HepG2 (cell line): ENCODE results near the gene TBL3. TPM values are rescaled to one million over a fixed set of nuclear protein-coding genes. Genes with fewer than 3 reads are reported as not detected.
A peak's percentile ranks its signal among the peaks of the same experiment; 100 is the strongest.

Experiments
- ATF1 ChIP-seq: IDR thresholded peaks from 2 replicates; pipeline ENCODE4 v1.6.1; 2016; ENCODE audit warnings: mild to moderate bottlenecking, control low read depth
- ELF4 ChIP-seq: sonication (generic); formaldehyde crosslinking; IDR thresholded peaks from 2 replicates; pipeline ENCODE4 v1.5.0; 2020; ENCODE audit warnings: missing genetic modification reagents, mild to moderate bottlenecking, moderate library complexity, borderline replicate concordance
- GPBP1L1 ChIP-seq: sonication (generic); formaldehyde crosslinking; IDR thresholded peaks from 2 replicates; pipeline ENCODE4 v1.5.0; 2020; ENCODE audit warnings: mild to moderate bottlenecking, missing genetic modification reagents
- MAFG ChIP-seq: sonication (generic); formaldehyde crosslinking; IDR thresholded peaks from 2 replicates; pipeline ENCODE4 v1.5.1; 2020; ENCODE audit warnings: mild to moderate bottlenecking, missing genetic modification reagents
- NCOA5 ChIP-seq: sonication (generic); formaldehyde crosslinking; IDR thresholded peaks from 2 replicates; pipeline ENCODE4 v1.4.0; 2020; ENCODE audit warnings: missing genetic modification reagents
- NFYB ChIP-seq: sonication (generic); formaldehyde crosslinking; IDR thresholded peaks from 2 replicates; pipeline ENCODE4 v1.4.0; 2020; ENCODE audit warnings: missing genetic modification reagents
- SNRNP70 ChIP-seq: fragments of 200-400 bp; formaldehyde crosslinking; IDR thresholded peaks from 2 replicates; pipeline ENCODE4 v1.6.1; 2017; ENCODE audit warnings: mild to moderate bottlenecking, low read depth, low read length, moderate library complexity
- THAP7 ChIP-seq: sonication (generic); formaldehyde crosslinking; IDR thresholded peaks from 2 replicates; pipeline ENCODE4 v1.8.1; 2023; ENCODE audit warnings: mild to moderate bottlenecking, missing genetic modification reagents
- ZBTB21 ChIP-seq: sonication (generic); formaldehyde crosslinking; IDR thresholded peaks from 2 replicates; pipeline ENCODE4 v1.4.0; 2020; ENCODE audit warnings: missing genetic modification reagents
- ZBTB34 ChIP-seq: sonication (generic); formaldehyde crosslinking; IDR thresholded peaks from 2 replicates; pipeline ENCODE4 v1.8.0; 2022; ENCODE audit warnings: mild to moderate bottlenecking, missing genetic modification reagents
- ZFP82 ChIP-seq: sonication (generic); formaldehyde crosslinking; IDR thresholded peaks from 2 replicates; pipeline ENCODE4 v1.5.1; 2020; ENCODE audit warnings: mild to moderate bottlenecking, missing genetic modification reagents, borderline replicate concordance
- ZNF207 ChIP-seq: fragments of 450-650 bp; IDR thresholded peaks from 2 replicates; pipeline ENCODE4 v1.6.1; 2016; ENCODE audit warnings: antibody characterized with exemption, borderline replicate concordance
- ZNF382 ChIP-seq: sonication (generic); formaldehyde crosslinking; IDR thresholded peaks from 2 replicates; pipeline ENCODE4 v1.5.0; 2020; ENCODE audit warnings: missing genetic modification reagents, mild to moderate bottlenecking, borderline replicate concordance
- ZNF550 ChIP-seq: sonication (generic); formaldehyde crosslinking; IDR thresholded peaks from 2 replicates; pipeline ENCODE4 v1.4.0; 2020; ENCODE audit warnings: mild to moderate bottlenecking, missing genetic modification reagents, borderline replicate concordance
- ZNF737 ChIP-seq: sonication (generic); formaldehyde crosslinking; IDR thresholded peaks from 2 replicates; pipeline ENCODE4 v1.5.0; 2020; ENCODE audit warnings: missing genetic modification reagents, mild to moderate bottlenecking, borderline replicate concordance
- ZNF788 ChIP-seq: sonication (generic); formaldehyde crosslinking; IDR thresholded peaks from 2 replicates; pipeline ENCODE4 v1.5.0; 2020; ENCODE audit warnings: mild to moderate bottlenecking, missing genetic modification reagents, borderline replicate concordance
- ZSCAN12 ChIP-seq: sonication (generic); formaldehyde crosslinking; IDR thresholded peaks from 2 replicates; pipeline ENCODE4 v1.9.0; 2021; ENCODE audit warnings: mild to moderate bottlenecking, missing genetic modification reagents
- ZSCAN29 ChIP-seq: sonication (generic); formaldehyde crosslinking; conservative IDR thresholded peaks from 2 replicates; pipeline ENCODE4 v1.4.0; 2020; ENCODE audit warnings: mild to moderate bottlenecking, missing genetic modification reagents
- polyA plus RNA-seq, 8 experiments: library from polyadenylated mRNA; depleted of rRNA in 3 of 8; stranded (reverse) in 7 of 8; unstranded in 1 of 8; fragments of >200 nt; fragmentation: Illumina TruSeq in 4 of 8; extraction: Trizol in 4 of 8; gene quantifications; 2 replicates each; pipeline versions ENCODE4 v1.2.1 to v1.2.3, GENCODE V29; 2011 to 2016; ENCODE audit warnings: low read depth in 4 of 8, missing spikeins in 1 of 8, mixed read lengths in 1 of 8; ENCODE audit not compliant: insufficient read depth in 1 of 8
- total RNA-seq, 5 experiments: library from RNA; depleted of rRNA; stranded (reverse); fragments of >200 nt; fragmentation: Illumina TruSeq; extraction: Trizol; gene quantifications; 2 replicates each; pipeline ENCODE4 v1.2.3, GENCODE V29; 2016; ENCODE audit warnings: low read depth in 1 of 5
- TF ChIP-seq, protein P1 (sequence below): sonication (generic); formaldehyde crosslinking; conservative IDR thresholded peaks from 2 replicates; pipeline ENCODE4 v1.4.0; 2020; ENCODE audit warnings: missing genetic modification reagents
- TF ChIP-seq, protein P2 (sequence below): sonication (generic); formaldehyde crosslinking; IDR thresholded peaks from 2 replicates; pipeline ENCODE4 v1.9.0; 2021; ENCODE audit warnings: missing genetic modification reagents, borderline replicate concordance

Gene TBL3
- total and polyA plus RNA-seq, 2 of the 13 experiments (the other 11 are each of a cell fraction or from before 2014, with no cell fraction given) = 16.8 to 38.0 TPM

DNA sequence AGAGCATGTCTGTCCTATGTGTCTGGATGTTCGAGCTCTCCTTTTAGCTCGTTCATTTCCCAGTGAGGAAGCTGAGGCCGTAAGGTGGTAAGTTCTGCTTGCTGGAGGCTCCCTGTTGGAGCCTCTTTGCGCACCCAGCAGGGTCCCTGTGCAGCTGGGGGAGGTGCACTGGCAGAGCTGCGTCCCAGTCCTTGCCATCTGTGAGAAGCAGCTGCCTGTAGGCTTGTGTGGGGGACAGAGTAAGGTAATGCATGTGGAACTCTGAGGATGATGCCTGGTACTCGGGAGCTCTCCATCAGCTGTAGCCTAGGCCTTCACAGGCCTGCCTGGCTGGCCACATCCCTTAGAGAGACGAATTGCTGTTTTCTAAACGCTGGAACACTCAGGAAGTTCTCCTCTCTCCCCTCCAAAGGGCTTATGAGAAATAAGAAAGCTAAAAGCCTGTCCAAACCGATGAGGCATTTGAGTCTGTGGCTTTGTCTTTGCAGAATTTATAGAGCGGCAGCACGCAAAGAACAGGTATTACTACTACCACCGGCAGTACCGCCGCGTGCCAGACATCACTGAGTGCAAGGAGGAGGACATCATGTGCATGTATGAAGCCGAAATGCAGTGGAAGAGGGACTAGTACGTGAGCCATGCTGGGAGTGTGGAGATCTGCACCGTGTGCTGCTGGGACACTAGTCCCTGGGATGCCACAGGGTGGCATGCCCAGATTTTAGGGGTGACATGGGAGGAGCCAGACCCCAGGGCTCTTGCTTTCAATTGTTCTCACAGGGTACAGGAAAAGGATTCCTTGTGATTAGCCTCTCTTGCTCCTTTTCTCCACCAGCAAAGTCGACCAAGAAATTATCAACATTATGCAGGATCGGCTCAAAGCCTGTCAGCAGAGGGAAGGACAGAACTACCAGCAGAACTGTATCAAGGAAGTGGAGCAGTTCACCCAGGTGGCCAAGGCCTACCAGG, 10.9 kb upstream of the TBL3 start (continued):
- TF ChIP-seq THAP7 (CRISPR knock-in tag) (no peak), SNRNP70 (no peak), ZNF788 (peak; percentile 39; the same call in 1 of the 2 replicates), GPBP1L1 (no peak), ZSCAN12 (no peak), NFYB (no peak), ATF1 (no peak), ZBTB34 (CRISPR knock-in tag) (no peak), ELF4 (CRISPR knock-in tag) (no peak), ZBTB21 (CRISPR knock-in tag) (no peak), ZNF550 (CRISPR knock-in tag) (no peak), ZSCAN29 (no peak), NCOA5 (CRISPR knock-in tag) (no peak), ZNF737 (CRISPR knock-in tag) (no peak), MAFG (CRISPR knock-in tag) (no peak), ZNF207 (no peak), ZNF382 (no peak), ZFP82 (no peak)
- TF ChIP-seq, protein P1, sequence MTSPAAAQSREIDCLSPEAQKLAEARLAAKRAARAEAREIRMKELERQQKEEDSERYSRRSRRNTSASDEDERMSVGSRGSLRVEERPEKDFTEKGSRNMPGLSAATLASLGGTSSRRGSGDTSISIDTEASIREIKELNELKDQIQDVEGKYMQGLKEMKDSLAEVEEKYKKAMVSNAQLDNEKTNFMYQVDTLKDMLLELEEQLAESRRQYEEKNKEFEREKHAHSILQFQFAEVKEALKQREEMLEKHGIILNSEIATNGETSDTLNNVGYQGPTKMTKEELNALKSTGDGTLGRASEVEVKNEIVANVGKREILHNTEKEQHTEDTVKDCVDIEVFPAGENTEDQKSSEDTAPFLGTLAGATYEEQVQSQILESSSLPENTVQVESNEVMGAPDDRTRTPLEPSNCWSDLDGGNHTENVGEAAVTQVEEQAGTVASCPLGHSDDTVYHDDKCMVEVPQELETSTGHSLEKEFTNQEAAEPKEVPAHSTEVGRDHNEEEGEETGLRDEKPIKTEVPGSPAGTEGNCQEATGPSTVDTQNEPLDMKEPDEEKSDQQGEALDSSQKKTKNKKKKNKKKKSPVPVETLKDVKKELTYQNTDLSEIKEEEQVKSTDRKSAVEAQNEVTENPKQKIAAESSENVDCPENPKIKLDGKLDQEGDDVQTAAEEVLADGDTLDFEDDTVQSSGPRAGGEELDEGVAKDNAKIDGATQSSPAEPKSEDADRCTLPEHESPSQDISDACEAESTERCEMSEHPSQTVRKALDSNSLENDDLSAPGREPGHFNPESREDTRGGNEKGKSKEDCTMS (CRISPR knock-in tag) = no peak
- TF ChIP-seq, protein P2, sequence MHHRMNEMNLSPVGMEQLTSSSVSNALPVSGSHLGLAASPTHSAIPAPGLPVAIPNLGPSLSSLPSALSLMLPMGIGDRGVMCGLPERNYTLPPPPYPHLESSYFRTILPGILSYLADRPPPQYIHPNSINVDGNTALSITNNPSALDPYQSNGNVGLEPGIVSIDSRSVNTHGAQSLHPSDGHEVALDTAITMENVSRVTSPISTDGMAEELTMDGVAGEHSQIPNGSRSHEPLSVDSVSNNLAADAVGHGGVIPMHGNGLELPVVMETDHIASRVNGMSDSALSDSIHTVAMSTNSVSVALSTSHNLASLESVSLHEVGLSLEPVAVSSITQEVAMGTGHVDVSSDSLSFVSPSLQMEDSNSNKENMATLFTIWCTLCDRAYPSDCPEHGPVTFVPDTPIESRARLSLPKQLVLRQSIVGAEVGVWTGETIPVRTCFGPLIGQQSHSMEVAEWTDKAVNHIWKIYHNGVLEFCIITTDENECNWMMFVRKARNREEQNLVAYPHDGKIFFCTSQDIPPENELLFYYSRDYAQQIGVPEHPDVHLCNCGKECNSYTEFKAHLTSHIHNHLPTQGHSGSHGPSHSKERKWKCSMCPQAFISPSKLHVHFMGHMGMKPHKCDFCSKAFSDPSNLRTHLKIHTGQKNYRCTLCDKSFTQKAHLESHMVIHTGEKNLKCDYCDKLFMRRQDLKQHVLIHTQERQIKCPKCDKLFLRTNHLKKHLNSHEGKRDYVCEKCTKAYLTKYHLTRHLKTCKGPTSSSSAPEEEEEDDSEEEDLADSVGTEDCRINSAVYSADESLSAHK (CRISPR knock-in tag) = no peak
